Activated CD4-positive, CD25-positive, alpha-beta regulatory T cell treated with anti-CD3 and anti-CD28 coated beads, Interleukin-2, amount 50 U/mL, for 16 hours (primary cell): Measurements from ENCODE around the gene IQSEC3.

Source experiments
- DNase-seq: peaks from one replicate; pipeline ENCODE4 v3.0.0-alpha.2; 2020; ENCODE audit warnings: low read depth, low spot score

The IQSEC3 gene

DNA sequence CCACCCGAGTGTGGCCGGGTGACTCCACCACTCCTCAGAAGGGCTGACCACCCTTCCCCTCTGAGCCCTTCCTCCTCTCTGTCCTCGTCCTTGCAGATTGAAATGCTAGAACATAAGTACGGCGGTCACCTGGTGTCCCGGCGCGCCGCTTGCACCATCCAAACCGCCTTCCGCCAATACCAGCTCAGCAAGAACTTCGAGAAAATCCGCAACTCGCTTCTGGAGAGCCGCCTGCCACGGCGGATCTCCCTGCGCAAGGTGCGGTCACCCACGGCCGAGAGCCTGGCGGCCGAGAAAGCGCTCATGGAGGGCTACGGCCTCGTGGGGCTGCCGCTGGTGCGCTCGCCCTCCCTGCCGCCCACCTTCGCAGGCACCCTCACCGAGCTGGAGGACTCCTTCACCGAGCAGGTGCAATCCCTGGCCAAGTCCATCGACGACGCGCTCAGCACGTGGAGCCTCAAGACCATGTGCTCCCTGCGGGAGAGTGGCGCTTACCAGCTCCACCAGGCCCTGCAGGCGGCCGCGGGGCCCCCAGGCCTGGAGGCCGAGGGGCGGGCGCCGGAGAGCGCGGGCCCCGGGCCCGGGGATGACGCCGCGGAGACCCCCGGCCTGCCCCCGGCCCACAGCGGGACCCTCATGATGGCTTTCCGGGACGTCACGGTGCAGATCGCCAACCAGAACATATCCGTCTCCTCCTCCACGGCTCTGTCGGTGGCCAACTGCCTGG, 71.8 kb downstream of the IQSEC3 start:
- no peak for DNase-seq

DNA sequence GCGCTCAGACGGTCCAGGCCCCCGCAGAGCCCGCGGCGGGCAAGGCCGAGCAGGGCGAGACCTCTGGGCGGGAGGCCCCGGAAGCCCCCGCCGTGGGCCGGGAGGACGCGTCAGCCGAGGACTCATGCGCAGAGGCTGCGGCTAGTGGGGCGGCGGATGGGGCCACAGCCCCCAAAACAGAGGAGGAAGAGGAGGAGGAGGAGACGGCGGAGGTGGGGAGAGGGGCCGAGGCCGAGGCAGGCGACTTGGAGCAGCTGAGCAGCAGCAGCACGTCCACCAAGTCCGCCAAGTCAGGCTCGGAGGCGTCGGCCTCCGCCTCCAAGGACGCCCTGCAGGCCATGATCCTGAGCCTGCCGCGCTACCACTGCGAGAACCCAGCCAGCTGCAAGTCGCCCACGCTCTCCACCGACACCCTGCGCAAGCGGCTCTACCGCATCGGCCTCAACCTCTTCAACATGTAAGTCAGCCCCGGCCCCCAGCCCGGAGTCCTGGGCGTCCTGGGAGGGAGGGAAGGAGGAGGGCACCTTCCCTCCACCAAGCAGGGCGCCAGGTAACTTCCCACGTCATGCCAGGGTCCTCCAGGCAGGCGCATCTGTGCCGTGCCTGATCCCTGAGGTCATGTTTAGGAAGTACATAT, 72.4 kb downstream of the IQSEC3 start:
- DNase-seq: no peak

DNA sequence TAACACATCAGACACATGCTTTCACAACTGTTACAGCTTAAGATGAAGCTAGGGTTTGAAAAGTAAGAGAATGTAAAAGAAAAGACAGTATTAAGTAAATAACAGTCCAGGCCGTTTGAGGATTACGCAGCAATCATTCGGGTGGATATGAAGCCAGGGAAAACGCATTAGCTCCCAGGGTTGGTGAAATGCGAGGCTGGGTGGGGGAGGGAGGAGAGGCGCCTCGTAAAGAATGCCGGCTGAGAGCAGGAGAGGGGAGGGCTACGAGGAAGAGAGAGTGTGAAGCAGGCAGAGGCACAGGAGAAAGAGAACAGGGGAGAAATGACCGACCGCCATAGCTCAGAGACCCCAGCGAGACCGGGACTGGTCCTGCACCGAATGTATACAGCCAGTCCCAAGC, 73.0 kb downstream of the IQSEC3 start:
- DNase-seq: no peak

DNA sequence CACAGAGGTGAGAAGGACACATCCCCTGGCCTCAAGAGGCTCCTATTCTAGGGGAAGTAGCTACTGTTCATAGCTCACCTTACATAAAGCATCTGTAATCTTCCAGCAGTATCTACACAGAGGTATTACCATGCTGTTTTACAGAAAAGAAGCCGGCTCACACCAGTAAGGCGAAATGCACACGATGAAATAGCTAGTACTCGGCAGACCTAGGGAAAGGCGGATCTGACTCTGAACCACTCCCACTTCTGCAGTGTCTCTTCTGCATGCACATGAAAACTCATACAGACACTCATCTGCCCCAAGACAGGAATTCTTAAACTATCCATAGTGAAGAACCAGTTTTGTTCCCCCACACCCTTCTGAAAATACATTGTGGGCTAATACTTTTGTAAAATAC, 73.6 kb downstream of the IQSEC3 start:
- DNase-seq: no peak

DNA sequence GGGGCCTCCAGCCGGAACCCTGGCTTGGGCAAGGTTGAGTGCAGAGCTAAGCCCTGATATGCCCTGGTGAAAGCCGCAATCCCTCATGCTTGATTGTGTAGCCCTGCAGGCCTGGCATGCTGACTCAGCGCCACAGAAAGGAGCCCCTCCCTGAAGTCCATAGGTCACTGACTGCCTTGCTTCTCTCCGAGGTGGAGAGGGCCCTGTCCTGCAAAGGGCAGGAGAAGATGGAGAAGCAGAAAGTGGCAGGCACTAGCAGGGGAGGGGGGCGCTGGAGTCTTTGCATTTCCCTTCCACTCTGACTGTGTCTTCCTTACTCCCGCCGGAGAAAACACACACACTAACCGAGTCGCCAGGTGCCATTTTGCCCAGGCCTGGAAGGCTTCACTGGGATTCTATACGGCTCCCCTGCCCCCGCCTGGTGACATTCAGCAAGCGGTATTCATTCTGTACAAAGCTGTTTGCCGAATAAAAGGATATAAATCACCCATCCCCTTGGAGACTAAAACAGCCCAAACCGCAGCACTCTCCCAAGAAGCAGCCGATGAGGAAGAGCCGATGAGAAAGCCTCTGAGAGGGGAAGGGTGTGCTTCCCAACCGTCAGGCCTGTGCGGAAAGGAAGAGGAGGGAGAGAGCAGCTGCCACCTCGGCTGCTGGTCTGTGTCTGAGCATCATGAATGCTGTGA, 77.5 kb downstream of the IQSEC3 start:
- no peak for DNase-seq

DNA sequence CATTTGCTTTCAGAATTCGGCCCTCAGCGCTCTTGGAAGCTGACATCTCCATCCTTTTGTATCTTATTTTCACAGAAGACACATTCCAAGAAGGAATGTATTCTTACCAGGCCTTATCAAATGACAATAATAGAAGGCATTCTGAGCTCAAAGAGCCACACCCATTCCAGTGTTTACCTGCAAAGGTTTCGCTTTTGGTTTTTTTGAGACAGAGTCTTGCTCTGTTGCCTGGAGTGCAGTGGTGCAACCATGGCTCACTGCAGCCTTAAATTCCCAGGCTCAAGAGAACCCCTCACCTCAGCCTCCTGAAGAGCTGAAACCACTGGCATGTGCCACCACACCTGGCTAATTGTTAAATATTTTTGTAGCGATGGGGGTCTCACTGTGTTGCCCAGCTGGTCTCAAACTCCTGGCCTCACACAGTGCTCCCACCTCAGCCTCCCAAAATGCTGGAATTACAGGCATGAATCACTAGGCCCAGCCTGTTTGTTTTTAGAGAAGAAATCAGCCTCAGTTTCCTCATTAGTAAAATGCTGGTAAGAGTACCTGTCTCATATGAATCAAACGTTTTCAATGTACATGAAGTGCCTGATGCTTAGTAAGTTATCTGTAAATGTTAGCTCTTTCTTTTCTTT, 78.2 kb downstream of the IQSEC3 start:
- no peak for DNase-seq

DNA sequence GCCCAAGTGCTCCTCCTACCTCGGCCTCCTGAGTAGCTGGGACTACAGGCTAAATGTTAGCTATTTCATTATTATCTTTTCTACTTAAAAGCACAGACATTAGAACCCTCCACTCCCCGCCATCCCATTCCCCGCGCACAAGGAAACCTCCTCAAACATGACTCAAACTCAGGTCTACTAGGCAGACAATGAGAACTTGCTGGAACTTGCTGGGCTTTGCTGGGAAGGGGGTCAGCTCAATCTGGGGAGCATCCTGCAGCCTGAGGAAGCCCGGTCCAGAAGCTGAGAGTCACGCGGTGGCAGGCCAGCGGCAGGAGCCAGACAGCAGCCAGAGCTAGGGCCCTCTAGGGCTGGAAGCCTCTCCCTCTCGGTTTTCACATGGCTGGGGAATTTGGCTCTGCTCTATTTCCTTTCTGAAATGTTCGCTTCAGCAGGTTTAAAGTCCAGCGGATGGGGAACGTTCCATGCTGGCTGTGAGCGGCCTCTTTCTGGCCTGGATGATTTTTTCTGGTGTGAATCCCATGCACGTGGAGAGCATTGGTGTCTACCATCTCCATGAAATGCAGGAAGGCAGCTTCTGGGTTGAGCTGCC, 78.9 kb downstream of the IQSEC3 start:
- DNase-seq: no peak

DNA sequence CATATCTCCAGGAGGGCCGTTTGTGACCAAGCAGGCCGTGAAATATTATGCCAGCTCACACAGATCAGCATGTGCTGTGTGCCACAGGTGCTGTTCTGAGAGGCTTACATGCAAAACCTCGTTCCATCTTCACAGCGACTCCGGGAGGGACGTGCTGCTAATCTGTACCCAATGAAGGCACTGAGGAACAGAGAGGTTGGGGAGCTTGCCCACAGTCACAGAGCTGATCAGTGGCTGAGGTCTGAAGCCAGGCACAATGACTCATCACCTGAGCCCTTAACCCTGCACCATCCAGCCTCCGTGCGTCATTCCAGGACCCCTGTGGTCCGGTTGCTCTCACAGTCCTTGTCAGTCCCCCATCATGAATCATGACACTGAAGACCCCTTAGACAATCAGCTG, 80.7 kb downstream of the IQSEC3 start:
- DNase-seq: no peak

DNA sequence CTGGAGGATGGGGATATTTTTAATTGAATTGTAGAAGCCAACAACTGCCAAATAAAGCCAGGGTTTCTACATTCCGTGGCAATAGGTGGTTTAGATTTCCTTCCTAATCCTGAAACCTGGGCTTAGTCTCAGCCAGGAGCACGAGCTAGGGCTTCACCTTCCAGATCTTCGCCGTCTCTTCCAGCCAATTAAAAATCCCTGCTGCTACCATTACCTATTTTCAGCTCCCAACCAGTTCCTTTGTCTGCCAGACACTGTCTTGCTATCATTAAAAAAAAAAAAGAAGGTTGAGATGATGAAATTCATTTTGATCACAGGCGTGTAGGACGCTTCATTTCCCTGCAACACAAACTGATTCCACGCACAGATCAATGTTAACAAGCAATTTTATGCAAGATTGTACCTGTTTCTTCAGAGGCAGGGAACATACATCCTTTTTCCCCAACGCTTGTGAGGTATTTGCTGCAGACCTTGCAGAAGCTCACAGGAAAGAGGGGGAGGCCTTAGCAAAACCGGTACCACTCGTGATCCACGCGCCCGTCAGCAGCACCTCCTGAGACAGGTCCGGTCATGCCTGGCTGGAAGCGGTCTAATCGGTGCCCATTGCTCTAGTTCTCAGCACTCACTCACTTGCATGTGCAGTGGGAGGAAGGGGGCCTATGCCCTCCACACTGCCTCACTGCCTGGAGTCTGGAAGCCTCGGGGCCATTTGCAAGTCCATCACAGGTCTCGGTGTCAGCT, 82.3 kb downstream of the IQSEC3 start:
- no peak for DNase-seq

DNA sequence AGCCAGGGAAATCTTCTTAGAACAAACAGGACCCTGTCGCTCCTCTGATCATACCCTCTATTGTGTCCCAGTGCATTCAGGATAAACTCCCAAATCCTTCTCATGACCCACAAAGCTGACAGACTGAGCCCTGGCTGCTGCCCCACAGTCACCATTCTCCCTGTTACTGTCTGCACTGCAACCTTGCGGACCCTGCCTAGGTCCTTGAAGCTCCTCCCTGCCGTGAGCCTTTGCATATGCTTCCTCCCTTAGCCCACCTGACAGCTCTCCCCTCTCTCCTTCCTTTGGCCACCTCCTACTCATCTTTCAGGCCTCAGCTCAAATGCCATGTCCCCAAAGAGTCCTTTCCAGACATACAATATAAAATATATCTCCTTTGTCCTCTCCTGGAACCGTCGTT, 85.0 kb downstream of the IQSEC3 start:
- DNase-seq: no peak

DNA sequence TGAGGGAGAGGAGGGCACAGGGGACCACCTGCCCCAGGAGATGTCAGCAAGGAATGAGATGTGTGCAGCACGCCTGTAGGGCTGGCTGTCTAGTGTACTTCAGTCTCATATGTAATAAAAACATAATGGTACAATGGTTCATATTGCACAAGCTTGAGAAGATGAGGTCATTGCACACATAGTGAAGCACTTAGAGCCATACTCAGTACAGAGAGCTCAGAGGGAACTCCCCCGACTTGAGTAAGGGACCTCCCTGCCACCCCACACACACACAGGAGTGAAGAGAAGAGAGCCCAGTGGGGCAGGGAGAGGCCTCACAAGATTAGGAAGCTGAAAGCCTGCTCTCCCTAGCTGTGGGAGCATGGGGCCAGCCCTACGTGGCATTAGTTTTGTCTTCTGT, 85.9 kb downstream of the IQSEC3 start:
- no peak for DNase-seq

DNA sequence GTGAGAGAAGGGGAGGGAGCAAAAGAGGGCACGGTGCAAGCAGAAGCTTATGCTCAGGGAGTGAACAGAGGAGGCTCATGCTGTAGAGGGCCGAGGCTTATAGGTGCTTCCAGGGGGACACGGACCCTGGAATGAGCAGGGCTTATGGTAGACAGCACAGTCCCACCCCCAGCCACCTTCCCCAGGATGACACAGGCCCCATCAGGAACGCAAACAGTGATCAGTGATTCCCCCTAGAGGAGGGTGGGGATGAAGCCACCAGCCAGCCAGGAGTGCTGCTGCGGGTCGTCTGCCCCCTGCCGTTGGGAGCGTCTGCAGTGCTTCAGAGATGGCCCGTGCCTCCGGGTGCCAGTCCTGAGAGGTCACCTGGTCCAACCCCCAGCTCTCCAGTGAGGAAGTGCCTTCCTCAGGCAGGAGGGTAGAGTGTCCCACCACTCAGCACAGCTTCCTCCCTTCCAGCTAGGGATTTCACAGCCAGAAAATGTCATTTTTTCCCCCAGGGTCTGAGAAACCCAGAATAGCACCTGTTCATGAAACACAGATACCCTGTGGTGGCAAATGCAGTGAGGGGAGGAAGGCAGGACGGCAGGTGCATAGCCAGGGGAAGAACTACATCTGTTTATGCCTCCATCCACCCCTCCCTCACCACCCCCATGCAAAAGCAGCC, 86.6 kb downstream of the IQSEC3 start:
- DNase-seq: no peak

DNA sequence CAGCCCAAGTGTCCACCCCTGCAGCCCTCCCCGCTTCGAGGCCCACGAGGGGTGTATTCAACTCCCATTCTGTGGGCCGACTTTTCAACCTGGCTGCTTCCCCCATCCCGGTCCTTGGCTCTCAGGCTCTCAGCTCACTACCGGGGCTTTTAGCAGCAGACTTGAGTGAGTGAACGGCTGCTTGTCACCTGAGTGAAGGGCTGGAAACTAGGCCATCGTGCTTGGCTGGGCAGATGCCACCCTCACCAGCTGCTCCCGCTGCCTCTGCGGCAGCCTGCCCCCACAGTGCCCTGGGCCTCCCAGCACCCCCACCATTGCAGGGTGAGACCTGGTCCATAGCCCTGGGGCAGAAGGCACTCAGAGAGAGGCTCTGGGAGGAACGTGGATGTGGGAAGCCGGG, 87.5 kb downstream of the IQSEC3 start:
- DNase-seq: no peak

DNA sequence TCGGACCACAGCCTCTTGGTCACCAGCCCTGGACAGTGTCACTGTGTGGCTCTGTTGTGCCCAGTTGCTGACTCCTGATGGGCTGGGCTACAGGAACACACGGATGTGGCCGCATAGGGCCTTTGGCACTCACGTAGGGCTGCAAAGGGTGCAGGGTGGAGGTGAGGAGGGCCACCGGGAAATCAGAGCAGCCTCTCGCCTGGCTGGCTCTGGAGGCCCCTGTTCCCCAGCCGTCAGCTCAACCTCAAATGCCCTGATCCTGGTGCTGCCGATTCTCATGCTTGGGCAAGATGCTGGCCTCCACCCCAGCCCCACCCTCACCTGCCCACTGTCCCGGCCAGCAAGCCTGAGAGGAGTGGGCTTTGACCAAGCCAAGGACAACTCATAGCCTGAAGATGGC, 88.4 kb downstream of the IQSEC3 start:
- no peak for DNase-seq

DNA sequence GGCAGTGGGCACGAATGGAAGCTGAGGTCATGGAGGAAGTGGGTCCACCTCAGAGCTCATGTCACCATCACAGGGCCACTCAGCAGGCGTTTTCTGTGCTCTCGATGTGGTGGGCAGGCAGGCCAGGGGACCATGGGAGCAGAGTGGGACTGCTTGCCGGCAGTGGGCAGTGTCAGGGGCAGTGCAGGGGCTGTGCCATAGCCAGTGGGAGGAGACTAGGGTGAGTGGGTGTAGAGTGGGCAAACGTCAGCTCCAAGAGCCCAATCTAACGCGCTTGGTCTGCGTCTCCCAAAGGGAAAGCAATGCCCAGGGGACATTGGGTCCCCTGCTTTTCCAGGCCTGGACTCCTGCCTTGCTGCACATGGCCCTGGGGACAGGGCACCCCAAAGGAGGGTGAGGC, 89.1 kb downstream of the IQSEC3 start:
- DNase-seq: no peak

DNA sequence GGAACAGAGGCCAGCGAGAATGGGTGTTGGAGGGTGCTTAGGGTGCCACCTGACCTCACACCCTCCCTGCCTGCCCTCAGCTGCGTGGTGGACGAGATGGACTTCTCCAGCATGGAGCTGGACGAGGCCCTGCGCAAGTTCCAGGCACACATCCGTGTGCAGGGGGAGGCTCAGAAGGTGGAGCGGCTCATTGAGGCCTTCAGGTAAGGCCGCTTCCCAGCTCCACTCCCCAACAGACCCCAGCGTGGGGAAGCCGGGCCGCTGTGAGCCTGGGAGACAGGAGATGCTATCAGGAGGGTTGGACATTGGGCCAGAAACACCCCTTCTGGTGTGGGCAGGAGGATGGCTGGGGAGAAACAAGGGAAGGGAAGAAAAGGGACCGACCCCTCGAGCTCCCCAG, 90.4 kb downstream of the IQSEC3 start:
- DNase-seq: no peak

DNA sequence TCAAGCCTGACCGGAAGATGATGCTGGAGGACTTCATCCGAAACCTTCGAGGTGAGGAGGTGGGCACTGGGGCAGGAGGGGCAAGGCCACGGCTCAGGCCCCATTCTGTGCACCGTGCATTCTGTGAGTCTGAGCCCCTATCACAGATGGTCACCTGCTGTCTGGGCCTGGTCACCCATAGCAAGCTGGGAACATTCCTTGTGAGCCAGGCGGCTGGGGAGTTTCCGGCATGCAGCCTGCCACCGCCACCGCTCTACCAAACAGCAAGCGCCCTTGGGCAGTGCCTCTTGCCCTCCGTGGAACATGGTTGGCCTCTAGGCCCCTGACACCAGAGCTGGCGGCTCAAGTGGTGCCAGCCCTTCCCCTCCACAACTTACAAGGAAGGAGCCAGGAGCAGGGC, 91.1 kb downstream of the IQSEC3 start:
- no peak for DNase-seq

DNA sequence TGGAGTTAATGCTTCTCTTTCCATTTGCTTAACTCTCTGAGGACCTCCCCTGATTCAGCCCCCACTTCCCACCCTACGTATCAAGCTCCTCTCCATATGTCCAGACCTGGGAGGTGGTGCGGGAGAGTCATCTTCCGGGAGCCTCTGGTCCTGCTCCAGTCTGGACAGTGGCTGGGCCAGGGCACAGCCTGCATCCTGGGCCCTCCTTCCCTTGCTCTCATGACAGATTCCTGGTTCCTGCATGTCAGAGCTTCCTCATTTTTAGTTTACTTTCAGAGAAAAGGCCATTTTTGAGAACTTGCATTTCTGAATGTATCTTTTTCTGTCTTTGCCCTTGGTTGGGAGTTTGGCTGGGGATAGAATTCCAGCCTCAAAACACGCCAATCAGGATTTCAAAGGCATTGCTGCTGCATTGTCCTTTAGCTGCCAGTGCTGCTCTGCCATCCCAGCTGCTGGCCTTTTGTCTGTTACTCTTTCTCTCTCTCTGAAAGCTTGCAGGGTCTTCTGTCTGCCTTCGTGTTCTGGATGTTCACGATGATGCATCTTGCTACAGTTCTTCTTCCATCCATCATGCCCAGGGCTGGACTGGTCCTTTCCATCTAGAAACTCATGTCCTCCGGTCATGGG, 92.7 kb downstream of the IQSEC3 start:
- DNase-seq: no peak

DNA sequence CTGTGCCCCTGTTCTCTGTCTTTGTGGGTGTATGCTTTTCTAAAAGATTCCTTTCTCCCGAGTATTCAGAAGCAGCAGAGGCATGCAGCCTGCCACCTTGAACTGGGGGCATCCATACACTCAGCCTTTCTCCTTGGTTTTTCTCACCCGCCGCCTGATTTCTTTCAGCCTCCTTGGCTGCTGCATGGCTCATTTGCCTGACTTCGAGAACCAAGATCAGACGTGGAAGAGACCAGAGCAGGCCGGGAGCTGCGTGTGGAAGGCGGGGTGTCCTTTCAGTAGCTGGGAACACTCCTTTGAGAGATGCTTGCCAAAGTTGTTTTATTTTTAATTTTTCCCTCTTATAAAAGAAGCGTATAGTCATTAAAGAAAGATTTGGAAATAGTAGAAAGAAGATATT, 94.3 kb downstream of the IQSEC3 start:
- DNase-seq: no peak

DNA sequence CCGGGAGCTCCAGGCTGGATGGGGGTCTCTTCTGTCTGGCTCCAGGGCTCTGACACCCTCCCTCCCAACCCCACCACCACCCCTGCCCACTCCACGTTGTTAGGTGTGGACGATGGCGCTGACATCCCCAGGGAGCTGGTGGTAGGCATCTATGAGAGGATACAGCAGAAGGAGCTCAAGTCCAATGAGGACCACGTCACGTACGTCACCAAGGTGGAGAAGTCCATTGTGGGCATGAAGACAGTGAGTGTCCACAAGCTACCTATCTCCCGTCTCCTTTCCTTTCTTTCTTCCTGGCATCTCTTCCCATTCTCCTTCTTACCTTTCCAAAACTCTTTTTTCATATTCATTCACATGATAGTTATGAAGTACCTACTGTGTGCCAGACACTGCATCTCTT, 95.3 kb downstream of the IQSEC3 start:
- no peak for DNase-seq
